Activated B cell treated with CpG ODN at 0.5 μM for 24 hours (primary cell): ENCODE results near the gene SH3BP5L. TPM values are rescaled to one million over a fixed set of nuclear protein-coding genes. Genes with fewer than 3 reads are reported as not detected.
A peak's percentile ranks its signal among the peaks of the same experiment; 100 is the strongest.

ENCODE experiments used
- ATAC-seq: fragments of 200-7000 bp; cut with Tn5 transposase; one replicate; pipeline ENCODE4 v1.10.0; 2021; ENCODE audit warnings: low read depth, mild to moderate bottlenecking, moderate library complexity
- CTCF ChIA-PET: fragments of 350-600 bp; sonication (Branson Sonifier 250); formaldehyde crosslinking; loops from one replicate; lab custom pipeline; 2021; ENCODE audit warnings: antibody characterized with exemption; lab: Charles Lee
- POLR2A ChIA-PET: fragments of 350-600 bp; sonication (Branson Sonifier 250); formaldehyde crosslinking; loops from one replicate; lab custom pipeline; 2021; ENCODE audit warnings: antibody characterized with exemption; lab: Charles Lee
- DNase-seq: peaks from one replicate; pipeline ENCODE4 v3.0.0; 2022
- H3K27ac Mint-ChIP-seq: one replicate; pipeline ENCODE4 v1.8.0; 2020; ENCODE audit warnings: mixed read lengths
- H3K27me3 Mint-ChIP-seq: one replicate; pipeline ENCODE4 v1.8.0; 2021; ENCODE audit warnings: mixed read lengths
- H3K36me3 Mint-ChIP-seq: one replicate; pipeline ENCODE4 v1.8.0; 2021; ENCODE audit warnings: low read depth, mixed read lengths
- H3K4me1 Mint-ChIP-seq: one replicate; pipeline ENCODE4 v1.8.0; 2021; ENCODE audit warnings: mixed read lengths
- H3K4me3 Mint-ChIP-seq: one replicate; pipeline ENCODE4 v1.8.0; 2020; ENCODE audit warnings: mild to moderate bottlenecking, mixed read lengths
- H3K9me3 Mint-ChIP-seq: one replicate; pipeline ENCODE4 v1.8.0; 2020; ENCODE audit warnings: mixed read lengths
- CTCF ChIP-seq: fragments of 200-600 bp; IDR thresholded peaks from one replicate; pipeline ENCODE4 v1.8.0; 2022; ENCODE audit warnings: antibody characterized with exemption, mild to moderate bottlenecking
- intact Hi-C: fragments of 100-400 bp; cut with micrococcal nuclease; formaldehyde crosslinking; loops from one replicate; pipeline ENCODE4 v1.15.1; 2024
- total RNA-seq: library from RNA; stranded (reverse); gene quantifications from 2 replicates; pipeline ENCODE4 v1.2.3, GENCODE V29; 2022

SH3BP5L gene
- total RNA-seq, 1 donor from 2014 or later: 27.3 TPM

- H3K36me3 Mint-ChIP-seq: peaks cover 17% of the 10 kb centered on the region
- peaks cover 55% of the 10 kb centered on the region for H3K4me1 Mint-ChIP-seq
- H3K27ac Mint-ChIP-seq: peak within 1 kb of the TSS; percentile 97
- no peak for TF ChIP-seq CTCF
- H3K4me3 Mint-ChIP-seq: peak within 1 kb of the TSS; percentile 87
- ChIA-PET POLR2A (interaction anchor here (0.7 to 7.1 kb wide), 9 partner anchors 9 to 57 kb away, joined by 4 to 250 read pairs (median 19); partner anchors contain the start of genes PGBD2, SH3BP5L and ZNF672), CTCF (interaction anchor here (0.8 to 3.2 kb wide), 11 partner anchors 15 to 54 kb away, joined by 3 to 31 read pairs (median 3); partner anchors contain the start of genes PGBD2, SH3BP5L and ZNF672)
- intact Hi-C loops: loop anchor here (1.0 kb wide), 5 partner anchors 14 to 237 kb away; partner anchors contain the start of genes PGBD2 and ZNF672
- DNase-seq (peak; percentile 97), ATAC-seq (peak; percentile 88)
- H3K27me3 Mint-ChIP-seq: no peaks in the 10 kb centered on the region
- no peaks in the 10 kb centered on the region for H3K9me3 Mint-ChIP-seq
Measured at GRCh38 chr1:248858891-248859889, 33.5 kb upstream of the SH3BP5L start, which contains the start of gene ZNF692. TSS of gene ZNF692 (minus strand) at chr1:248859085. CDS start at chr1:248858309, 776 bp downstream.

GRCh38 chr1:248858096-248858890 is 32.6 kb upstream of the SH3BP5L start:
- POLR2A ChIA-PET: interaction anchor here (0.8 to 7.1 kb wide), 9 partner anchors 8 to 56 kb away, joined by 3 to 250 read pairs (median 19); partner anchors contain the start of genes PGBD2, SH3BP5L and ZNF672
- no peak for TF ChIP-seq CTCF
- H3K27me3 Mint-ChIP-seq: no peaks in the 10 kb centered on the region
- intact Hi-C loops: loop anchor here (1.0 kb wide), 1 partner anchor 48 kb away; the partner anchor contains the start of gene PGBD2
- peaks cover 52% of the 10 kb centered on the region for H3K4me1 Mint-ChIP-seq
- H3K9me3 Mint-ChIP-seq: no peaks in the 10 kb centered on the region
- ATAC-seq (peak; percentile 55), DNase-seq (no peak)
- H3K27ac Mint-ChIP-seq: peak overlapping the region; percentile 97
- H3K4me3 Mint-ChIP-seq: peak overlapping the region; percentile 87
- peaks cover 21% of the 10 kb centered on the region for H3K36me3 Mint-ChIP-seq
- CTCF ChIA-PET: interaction anchor here (0.8 to 3.2 kb wide), 10 partner anchors 16 to 53 kb away, joined by 3 to 31 read pairs (median 4); partner anchors contain the start of genes PGBD2, SH3BP5L and ZNF672

GRCh38 chr1:248857749-248858095 is 32.0 kb upstream of the SH3BP5L start:
- DNase-seq (no peak), ATAC-seq (no peak)
- H3K36me3 Mint-ChIP-seq: peaks cover 21% of the 10 kb centered on the region
- CTCF ChIA-PET: interaction anchor here (0.8 to 3.2 kb wide), 8 partner anchors 16 to 53 kb away, joined by 3 to 31 read pairs (median 8); partner anchors contain the start of genes PGBD2, SH3BP5L and ZNF672
- H3K9me3 Mint-ChIP-seq: no peaks in the 10 kb centered on the region
- H3K4me1 Mint-ChIP-seq: peaks cover 48% of the 10 kb centered on the region
- POLR2A ChIA-PET: interaction anchor here (0.8 to 7.1 kb wide), 6 partner anchors 13 to 48 kb away, joined by 3 to 250 read pairs (median 36); partner anchors contain the start of genes PGBD2, SH3BP5L and ZNF672
- no peak for TF ChIP-seq CTCF
- H3K27me3 Mint-ChIP-seq: no peaks in the 10 kb centered on the region
- H3K4me3 Mint-ChIP-seq: peak overlapping the region; percentile 87
- intact Hi-C loops: loop anchor here (1.0 kb wide), 1 partner anchor 49 kb away; the partner anchor contains the start of gene PGBD2
- peak overlapping the region; percentile 32 for H3K27ac Mint-ChIP-seq

GRCh38 chr1:248857201-248857600 is 31.5 kb upstream of the SH3BP5L start:
- CTCF ChIA-PET: interaction anchor here (3.2 kb wide), 1 partner anchor 20 kb away, joined by 12 read pairs; the partner anchor contains the start of gene ZNF672

More at GRCh38 chr1:248857201-248857600, 31.5 kb upstream of the SH3BP5L start:
- DNase-seq (no peak), ATAC-seq (no peak)
- POLR2A ChIA-PET: interaction anchor here (1.4 to 3.2 kb wide), 3 partner anchors 19 to 49 kb away, joined by 3 to 27 read pairs (median 3); partner anchors contain the start of genes PGBD2, SH3BP5L and ZNF672
- no peaks in the 10 kb centered on the region for H3K9me3 Mint-ChIP-seq
- peak overlapping the region; percentile 32 for H3K27ac Mint-ChIP-seq
- peak overlapping the region; percentile 87 for H3K4me3 Mint-ChIP-seq
- H3K27me3 Mint-ChIP-seq: no peaks in the 10 kb centered on the region
- peaks cover 21% of the 10 kb centered on the region for H3K36me3 Mint-ChIP-seq
- no peak for TF ChIP-seq CTCF
- intact Hi-C loops: no loop called here
- H3K4me1 Mint-ChIP-seq: peaks cover 43% of the 10 kb centered on the region
